Erythroblast (primary cell): ENCODE results near the gene IFIT3.

Source experiments
- GATA1 ChIP-seq: IDR thresholded peaks from 2 replicates; pipeline ENCODE4 v1.6.1; 2011; ENCODE audit warnings: low read depth, mild to moderate bottlenecking, control low read depth, low read length, moderate library complexity
- POLR2A ChIP-seq: IDR thresholded peaks from 2 replicates; pipeline ENCODE4 v1.6.1; 2011; ENCODE audit warnings: mild to moderate bottlenecking, low read length

DNA sequence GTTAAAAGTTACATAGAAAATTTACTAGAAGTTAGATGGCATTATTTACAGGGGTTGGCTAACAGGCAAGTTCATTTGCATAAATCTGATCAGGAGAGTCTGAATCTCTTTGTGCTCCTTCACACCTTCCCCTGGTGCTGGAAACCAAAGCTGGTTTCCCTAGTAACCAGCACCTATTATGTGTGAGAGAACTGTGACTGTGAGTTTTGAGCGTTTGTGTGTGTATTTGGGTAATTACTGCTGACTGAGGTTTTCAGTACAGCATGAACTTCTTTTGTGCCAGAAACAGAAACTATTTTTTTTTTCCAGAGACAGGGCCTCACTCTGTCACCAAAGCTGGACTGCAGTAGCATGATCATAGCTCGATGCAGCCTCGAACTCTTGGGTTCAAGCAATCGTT lies 39.7 kb downstream of the IFIT3 start:
- TF ChIP-seq POLR2A, result no peak
- no peak for TF ChIP-seq GATA1
